ENCODE results near the gene GLTPD2.

The GLTPD2 gene

DNA sequence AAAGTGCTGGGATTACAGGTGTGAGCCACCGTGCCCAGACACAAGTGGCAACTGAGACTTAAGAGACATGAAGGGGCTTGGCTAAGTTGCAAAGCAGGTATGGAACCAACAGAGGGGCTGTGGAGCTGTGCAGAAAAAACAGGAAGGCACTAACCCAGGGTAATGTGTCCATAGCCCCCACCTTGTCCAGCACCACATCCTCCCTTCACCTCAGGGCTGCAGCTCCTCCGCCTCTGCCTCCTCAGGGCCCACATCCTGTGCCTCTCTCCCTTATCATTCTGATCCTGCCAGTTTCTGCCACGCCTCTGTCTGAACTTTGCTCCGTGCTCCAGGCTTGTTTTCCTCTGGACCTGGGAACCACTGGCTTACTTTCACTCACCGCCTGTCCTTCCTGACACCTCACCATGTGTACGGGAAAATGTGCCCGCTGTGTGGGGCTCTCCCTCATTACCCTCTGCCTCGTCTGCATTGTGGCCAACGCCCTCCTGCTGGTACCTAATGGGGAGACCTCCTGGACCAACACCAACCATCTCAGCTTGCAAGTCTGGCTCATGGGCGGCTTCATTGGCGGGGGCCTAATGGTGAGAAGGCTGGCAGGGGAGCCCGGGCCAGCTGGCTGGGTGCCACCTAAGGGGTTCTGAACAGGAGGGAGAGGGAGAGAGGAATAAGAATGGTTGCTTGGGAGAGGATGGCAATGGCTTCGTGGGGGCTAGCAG, 17.1 kb upstream of the GLTPD2 start, which contains the start of gene TM4SF5:
TSS of gene TM4SF5 (plus strand) at position 368 of the 716 bp plus-strand sequence. CDS start at position 405, 37 bp downstream.
- peak in 1 of 5 donors; percentile 40 for DNase-seq

DNA sequence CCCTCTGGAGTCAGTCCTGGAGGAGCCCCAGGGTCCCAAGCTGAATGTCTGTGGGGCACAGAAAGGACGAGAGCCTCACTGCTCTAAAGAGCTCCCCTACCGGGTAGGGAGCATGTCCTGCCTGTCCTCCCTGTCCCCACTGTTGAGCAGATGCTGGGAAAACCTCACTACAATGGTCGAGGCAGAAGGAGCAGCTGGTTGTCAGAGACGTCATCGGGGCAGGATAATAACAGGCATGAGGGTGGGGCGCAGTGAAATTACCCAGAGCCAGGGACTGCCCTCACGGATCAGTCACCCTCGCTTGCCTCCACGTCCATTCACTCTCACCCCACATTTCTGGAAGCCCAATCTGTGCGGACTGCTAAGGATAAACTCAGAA, 16.5 kb upstream of the GLTPD2 start:
- DNase-seq, result no peak

DNA sequence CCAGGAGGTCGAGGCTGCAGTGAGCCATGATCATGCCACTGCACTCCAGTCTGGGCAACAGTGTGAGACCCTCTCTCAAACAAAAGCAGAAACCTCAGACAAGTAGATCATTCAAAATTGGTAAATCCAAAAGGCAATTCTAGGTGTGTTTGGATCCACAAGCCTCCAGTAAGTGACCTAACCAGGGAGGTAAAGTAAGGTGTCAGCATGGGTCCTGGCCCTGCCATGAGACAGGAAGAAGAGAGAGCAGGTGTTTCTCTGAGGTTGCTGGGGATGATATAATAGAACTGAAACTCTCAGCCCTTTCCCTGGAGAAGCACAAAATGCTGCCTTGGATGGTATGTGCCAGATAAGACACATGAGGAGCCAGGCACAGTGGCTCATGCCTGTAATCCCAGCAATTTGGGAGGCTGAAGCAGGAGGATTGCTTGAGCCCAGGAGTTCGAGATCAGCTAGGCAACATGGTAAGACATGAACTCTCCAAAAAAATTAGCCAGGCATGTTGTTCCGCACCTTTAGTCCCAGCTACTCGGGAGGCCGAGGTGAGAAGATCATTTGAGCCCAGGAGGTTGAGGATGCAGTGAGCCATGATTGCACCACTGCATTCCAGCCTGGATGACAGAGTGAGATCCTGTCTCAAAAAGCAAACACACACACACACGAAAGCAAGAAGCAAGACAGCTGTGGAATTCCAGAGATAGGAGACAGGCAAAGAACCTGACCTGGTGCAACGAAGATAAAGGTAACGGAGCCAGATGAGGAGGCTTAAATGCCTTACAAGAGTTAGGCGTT, 10.6 kb upstream of the GLTPD2 start:
- no peak for DNase-seq

DNA sequence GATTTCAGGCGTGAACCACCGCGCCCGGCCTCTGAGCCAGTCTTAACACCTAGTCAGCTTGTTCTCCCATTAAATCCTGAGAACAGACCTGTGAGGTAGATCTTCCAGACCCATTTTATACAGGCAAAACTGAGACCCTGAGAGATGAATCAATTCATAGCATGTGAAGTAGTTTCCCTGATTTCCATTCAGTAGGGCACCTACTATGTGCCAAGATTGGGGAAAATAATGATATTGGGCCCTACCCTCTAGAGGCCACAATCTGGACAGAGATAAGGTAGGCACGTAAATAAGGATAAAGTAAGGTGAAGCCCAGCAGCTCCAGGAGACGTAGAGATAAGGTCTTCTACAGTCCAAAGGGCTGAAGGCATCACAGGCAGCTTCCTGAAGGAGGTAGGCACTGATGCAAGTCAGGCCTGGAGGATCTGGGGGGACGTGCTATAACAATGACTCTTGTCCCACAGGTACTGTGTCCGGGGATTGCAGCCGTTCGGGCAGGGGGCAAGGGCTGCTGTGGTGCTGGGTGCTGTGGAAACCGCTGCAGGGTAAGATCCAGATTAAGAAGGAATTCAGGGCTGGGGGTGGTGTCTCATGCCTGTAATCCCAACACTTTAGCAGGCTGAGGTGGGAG, 8.3 kb upstream of the GLTPD2 start:
- DNase-seq, result no peak

DNA sequence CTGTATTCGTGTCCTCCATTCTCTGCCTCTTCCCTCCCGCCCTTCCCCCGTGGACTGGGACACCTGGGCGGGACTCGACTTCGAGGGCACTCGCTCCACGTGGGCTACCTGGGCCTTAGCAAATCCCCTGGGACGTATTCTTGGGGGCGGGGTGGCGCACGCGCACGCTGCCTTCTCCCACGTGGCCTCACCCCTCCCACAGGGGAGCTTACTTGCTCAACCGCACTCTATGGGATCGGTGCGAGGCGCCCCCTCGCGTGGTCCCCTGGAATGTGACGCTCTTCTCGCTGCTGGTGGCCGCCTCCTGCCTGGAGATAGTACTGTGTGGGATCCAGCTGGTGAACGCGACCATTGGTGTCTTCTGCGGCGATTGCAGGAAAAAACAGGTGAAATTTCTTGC, 6.1 kb upstream of the GLTPD2 start:
- peak in 1 of 5 donors; percentile 34 for DNase-seq

DNA sequence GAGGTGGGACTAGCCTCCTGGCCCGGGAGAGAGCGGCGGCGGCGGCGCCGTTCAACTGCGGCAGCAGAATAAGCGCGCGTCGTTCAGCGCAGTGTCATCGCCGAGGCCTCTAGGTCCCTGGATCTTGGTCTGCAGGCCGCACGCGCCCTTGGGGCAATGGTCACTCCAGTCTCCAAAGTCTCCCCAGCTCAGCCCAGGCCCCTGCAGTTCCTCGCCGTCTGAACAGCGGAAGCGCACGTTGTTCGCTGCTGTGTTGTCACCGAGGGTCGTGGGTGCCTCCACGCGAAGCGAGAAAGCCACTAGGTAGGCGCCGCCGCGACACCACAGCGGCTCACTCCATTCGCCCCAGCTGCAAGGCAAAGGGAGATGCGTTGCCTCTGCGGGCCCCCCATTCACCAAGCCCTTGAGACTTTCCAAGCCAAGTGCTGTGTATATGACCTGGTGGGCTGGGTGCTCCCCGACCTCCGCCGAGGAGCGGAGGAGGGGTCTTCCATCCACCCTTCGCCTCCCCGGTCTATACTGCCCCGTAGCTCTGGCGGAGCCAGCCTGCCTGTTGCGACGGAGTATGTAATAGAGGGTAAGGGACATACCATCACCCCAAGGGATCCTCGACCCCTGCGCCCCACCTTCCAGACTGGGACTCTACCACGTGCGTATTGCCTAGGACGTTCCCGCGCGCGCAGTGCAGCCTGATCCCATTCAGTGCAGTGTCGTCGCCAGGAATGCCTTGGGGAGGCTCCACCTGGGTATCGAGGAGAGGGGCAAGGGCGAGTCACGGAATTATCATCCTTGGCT, 3.3 kb upstream of the GLTPD2 start:
- no peak for DNase-seq

DNA sequence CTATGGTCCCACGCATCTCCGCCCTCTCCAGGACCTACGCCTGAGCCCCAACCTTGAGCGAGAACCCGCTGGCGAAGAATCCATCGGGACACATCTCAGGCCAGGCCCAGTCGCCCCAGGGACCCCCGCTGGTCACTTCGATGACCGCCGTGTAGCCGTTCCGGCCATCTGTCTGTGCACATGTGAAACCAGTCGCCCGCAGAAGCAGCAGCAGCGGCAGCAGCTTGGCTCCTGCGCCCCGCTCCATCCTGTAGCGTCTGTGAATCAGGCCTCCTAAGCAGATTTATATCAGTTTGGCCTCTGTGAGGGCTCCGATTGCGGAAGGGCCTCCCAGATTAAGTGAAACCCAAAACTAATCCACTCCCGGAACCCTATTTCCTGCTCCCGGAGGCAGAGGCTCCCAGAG, 2.7 kb upstream of the GLTPD2 start, which contains the start of gene VMO1:
TSS of gene VMO1 (minus strand) at position 259 of the 406 bp plus-strand sequence. CDS start at position 247, 12 bp downstream.
- no peak for DNase-seq

DNA sequence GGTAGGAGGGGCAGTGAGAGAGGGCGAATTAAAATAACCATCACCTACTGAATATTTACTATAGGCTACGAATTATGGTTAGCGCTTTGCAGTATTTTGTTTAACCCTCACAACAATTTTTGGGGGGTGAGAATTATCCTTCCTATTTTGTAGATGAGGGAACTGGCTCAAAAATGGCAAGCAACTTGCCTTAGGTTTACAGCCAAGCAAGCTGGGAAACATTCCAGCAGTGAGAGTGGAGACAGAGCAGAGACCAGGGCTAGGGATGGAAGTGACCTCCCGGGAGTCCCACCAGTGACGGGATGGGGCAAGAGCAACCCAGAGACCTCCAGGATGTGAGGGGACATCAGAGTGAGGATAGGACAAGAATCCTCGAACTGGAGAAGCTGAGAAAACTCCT, 2.2 kb upstream of the GLTPD2 start:
- no peak for DNase-seq

DNA sequence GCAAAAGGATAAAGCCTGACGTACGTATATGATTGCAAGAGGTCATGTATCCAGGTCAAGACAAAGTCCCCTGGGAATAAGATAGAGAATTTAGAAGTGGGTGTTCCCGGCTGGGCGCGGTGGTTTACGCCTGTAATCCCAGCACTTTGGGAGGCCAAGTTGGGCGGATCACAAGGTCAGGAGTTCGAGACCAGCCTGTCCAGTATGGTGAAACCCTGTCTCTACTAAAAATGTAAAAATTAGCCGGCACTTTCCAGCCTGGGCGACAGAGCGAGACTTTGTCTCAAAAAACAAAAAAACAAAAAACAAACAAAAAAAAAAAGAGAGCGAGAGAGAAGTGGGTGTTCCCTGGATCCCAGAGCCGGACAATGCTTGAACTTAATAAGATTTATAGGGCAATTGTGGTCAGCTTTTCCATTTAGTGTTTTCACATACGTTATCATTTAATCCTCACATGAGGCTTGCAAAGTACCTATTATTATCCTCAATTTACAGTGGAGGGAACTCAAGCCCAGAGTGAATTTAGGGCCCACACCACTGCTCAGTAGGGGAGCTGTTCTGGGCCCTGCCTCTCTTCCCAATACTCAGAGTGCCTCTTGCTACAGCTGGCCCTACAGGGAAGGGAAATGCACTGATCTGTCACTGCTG, 481 bp upstream of the GLTPD2 start:
- no peak for DNase-seq

DNA sequence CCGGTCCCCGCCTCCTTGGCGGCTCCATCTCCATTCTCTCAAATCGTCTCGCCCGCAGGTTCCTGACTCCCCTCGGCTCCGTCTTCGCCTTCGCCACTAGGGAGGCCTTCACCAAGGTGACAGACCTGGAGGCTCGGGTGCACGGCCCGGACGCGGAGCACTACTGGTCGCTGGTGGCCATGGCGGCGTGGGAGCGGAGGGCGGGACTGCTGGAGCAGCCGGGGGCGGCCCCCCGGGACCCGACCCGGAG, 862 bp downstream of the GLTPD2 start:
- DNase-seq, result no peak

DNA sequence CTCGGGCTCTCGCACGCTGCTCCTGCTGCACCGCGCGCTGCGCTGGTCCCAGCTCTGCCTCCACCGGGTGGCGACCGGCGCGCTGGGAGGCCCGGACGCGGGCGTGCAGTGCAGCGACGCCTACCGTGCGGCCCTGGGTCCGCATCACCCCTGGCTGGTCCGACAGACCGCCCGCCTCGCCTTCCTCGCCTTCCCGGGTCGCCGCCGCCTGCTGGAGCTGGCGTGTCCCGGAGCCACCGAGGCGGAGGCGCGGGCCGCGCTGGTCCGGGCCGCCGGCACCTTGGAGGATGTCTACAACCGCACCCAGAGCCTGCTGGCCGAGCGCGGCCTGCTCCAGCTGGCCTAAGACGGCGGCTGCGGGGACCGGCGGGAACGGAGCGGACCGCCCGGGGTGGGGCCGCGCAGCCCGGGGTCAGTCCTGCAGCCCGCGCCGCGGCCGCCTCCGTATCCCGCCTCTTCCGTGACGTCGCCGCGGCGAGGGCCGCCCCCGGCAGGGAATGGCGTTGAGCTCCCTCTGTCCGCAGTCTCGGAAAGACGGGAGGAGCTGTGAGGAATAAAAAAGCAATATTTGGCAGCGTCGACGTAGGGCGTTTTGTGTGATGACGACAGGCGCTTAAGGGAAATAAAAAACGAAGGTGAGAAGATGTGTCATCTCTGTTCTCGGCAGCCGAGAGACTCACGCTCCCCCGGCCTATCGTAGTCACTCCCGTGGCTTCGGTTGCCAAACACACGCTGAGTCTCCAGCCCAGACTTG, 1.4 kb downstream of the GLTPD2 start:
- DNase-seq, result peak; percentile 54 to 88 (median 68)

DNA sequence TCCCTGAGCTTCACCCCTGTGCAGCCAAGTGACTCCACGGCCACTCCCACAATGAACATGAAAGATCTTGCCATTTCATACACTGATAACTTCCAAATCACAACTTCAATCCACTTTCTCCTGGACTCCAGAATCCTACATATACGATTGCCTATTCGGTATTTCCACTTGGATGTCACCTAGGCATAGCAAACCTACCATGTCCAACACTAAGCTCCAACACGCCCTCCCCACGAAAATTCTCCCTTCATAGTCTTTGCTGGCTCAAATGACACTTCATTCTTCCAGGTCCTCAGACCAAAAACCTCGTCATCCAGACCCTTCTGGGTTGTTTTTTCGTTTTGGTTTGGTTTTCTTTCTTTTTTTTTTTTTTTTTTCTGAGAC, 1.9 kb downstream of the GLTPD2 start:
- no peak for DNase-seq

DNA sequence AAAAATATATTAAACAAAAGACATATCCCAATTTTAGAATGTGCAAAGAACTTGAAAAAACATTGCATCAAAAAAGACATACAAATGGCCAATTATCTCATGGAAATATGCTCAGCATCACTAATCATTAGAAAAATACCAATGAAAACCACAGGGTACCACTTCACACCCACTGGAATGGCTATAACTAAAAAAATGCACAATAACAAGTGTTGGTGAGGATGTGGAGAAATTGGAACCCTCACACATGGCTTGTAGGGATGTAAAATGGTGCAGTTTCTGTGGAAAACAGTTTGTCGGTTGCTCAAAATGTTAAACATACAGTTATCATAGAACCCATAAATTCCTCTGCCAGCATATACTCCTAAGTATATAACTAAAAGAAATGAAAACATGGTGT, 6.4 kb downstream of the GLTPD2 start:
- no peak for DNase-seq

DNA sequence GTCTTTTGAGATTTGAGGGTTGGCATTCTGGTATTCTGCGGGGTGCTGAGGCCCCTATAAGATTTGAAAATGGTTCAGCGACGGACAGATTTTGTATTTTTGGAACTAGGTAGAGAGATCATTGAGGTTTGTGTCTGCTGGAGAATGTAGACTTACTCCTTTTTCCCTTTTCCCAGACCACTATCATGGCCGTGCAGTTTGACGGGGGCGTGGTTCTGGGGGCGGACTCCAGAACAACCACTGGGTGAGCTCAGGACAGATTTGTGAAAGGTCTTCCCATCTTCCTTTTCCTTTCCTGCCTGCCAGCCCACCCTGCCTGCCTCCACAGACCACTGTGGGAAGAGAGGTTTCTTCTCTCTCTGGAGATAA, 7.8 kb downstream of the GLTPD2 start:
- DNase-seq, result no peak

DNA sequence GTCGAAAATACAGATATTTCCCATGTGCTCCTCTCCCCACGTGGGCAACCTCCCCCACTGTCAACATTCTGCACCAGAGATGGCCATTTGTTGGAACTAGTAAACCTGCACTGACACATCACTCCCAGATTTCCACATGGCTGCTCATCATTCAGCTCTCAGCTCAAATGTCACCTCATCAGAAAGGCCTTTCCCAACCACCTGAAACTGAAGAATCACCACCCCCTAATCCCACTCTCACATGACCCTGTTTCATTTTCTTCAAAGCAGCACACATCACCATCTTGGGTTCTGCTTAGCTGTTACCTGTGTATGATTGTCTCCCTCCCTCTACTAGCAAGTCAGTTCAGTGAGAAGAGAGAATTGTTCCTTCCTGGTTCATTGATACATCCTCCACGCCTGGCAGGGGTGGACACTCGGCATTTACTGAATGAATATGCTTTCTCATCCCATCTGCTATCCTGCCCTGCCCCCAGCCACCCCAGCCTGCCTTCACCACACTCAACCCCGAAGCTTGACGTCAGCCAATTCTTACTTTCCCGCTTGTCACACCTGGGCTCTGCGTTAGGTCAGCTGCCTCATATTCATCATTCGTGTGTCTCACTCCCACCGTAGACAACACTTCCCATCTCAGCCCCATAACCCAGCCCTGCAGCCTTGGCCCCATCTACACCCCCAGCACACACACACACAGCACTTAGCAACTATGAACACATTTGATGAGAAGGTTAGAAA, 11.9 kb downstream of the GLTPD2 start:
- DNase-seq, result no peak

DNA sequence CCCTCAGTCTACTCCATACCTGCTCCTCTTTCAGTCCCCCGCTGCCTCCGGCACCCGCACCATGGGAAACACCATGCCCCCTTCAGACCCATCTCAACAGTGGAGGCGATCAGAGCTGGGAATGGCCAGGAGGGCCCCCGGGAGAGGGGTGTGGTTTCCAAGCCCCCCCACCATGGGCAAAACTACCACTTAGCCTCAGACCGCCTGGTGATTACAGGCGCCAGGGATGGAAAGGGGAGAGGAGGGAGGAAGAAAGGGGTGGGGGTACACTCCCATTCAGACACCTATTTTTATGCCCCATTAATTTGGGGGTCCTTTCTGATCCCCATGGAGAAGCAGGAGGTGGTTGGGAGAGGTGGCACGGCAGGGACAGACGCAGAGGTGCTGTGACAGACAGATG, 13.5 kb downstream of the GLTPD2 start, which contains the start of gene C17orf114:
TSS of gene C17orf114 (minus strand) at position 101 of the 400 bp plus-strand sequence.
- no peak for DNase-seq

DNA sequence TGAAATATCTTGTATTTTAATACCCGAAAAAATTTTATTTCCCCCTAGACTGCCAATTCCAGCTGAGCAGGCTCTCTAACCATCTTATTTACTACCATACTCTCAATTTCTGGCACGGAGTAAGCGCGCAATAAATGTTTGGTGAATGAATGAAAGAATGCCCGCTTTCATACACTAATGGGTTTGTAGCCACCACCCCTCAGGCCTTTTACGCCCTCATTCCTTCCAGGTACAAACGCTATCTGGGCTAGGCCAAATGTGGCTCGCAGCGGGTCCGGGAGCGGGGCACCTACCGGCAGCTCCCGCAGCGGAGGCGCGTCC, 17.7 kb downstream of the GLTPD2 start:
- DNase-seq, result no peak

DNA sequence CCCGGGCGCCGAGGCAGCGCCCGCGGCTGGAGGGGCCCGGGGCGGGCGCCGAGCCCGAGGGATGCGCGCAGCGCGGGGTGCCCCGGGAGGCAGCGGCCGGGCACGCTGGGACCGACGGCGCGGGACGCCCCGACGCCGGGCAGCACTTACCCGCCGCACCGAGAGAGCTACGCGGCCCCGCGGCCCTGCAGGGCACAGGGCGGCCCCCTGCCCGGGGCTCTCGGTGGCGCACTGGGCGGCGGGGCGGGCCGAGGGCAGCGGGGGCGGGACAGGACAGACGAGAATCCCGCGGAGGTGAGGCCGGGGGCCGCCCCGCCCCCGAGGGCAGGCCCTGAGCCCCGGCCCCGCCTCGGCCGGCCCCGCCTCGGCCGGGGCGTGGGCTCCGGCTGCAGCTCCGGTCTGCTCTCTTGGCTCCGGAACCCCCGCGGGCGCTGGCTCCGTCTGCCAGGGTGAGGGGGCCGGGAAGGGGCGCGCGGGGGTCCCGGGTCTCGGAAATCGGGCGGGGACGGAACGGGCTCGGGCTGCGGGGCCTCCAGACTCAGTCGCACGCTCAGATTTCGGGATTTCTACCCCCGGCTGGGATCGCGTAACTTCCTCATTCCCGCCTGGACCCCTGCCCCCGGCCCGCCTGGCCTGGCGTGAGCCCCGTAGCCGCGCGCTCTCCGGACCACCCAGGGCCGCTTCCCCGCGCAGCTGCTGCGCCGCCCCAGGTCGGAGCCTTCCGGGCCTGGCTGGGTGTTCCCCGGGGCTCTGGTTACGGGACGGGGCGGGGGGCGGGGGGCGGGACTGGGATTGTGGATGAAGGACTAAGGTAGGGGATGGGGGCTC, 18.2 kb downstream of the GLTPD2 start, which contains the start of gene PLD2:
TSS of gene PLD2 (plus strand) at position 376 of the 828 bp plus-strand sequence. CDS start 621 bp downstream, outside the sequence.
- DNase-seq, result peak; percentile 80 to 88 (median 84)

DNA sequence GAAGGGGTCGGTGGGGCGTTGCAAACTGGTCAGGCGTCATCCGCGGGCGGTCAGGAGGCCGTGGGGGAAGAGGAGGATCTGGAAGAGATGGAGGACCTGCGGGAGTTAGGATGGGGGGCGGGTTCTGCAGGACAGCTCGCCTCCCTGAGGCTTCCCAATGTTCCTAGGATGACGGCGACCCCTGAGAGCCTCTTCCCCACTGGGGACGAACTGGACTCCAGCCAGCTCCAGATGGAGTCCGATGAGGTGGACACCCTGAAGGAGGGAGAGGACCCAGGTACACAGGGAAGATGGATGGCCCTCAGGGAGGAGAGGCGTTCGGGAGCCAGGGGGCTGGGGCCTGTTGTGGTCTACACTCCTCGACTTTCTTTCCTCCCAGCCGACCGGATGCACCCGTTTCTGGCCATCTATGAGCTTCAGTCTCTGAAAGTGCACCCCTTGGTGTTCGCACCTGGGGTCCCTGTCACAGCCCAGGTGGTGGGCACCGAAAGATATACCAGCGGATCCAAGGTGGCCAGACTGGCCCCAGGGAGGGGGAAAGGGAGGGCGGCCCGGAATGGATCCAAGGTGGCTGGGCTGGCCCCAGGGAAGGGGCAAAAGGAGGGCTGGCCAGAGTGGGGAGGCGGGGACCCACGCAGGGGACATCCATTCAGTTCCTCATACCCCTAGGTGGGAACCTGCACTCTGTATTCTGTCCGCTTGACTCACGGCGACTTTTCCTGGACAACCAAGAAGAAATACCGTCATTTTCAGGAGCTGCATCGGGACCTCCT, 19.0 kb downstream of the GLTPD2 start:
- no peak for DNase-seq

Measured in T-helper 1 cell (primary cell).